SU-DHL-6 (cell line): ENCODE measurements around the gene CEP170B.
"Not testable (repeated sequence)": the region's sequence is repeated elsewhere in the genome, so short reads cannot be mapped to it uniquely, and the experiment has no call there.

Source experiments
- EZH2phosphoT487 ChIP-seq: fragments of 200-600 bp; sonication (generic), shearing (Covaris generic); conservative IDR thresholded peaks from 2 replicates; pipeline ENCODE4 v1.6.1; 2018; ENCODE audit warnings: mild to moderate bottlenecking, antibody characterized with exemption, low read length, moderate library complexity, mixed read lengths
- TF ChIP-seq, protein P1 (sequence below): fragments of 200-600 bp; sonication (generic); IDR thresholded peaks from one replicate; pipeline ENCODE4 v1.5.1; 2017; ENCODE audit warnings: antibody characterized with exemption, mild to moderate bottlenecking, low read length, moderate library complexity; ENCODE audit not compliant: insufficient read depth, poor library complexity, severe bottlenecking

DNA sequence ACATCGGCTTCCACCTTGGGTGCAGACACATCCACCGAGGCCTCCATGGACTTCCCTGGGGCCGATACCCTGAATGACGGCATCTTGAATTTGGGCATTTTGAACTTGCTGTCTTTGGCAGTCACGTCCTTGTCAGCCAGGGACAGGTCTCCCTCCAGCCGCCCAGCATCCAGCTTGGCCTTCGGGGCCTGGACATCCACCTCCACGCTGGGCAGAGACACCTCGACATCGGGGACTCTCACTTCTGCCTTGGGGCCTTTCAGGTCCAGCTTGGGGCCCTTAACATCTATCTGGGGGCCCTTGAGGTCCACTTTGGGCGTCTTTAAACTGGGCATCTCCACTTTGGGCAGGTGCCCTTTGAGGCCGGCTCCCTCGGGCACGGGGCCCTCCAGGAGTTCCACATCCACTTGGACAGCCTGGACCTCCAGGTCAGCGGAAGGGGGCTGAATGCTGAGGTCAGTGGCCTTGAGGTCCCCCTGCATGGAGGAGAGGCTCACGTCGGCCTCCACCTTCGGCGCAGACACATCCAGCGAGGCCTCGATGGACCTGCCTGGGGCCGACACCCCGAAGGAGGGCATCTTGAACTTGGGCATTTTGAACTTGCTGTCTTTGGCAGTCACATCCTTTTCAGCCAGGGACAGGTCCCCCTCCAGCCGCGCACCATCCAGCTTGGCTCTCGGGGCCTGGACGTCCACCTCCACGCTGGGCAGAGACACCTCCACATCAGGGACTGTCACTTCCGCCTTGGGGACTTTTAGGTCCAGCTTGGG lies 79.6 kb downstream of the CEP170B start:
- TF ChIP-seq, protein P1, sequence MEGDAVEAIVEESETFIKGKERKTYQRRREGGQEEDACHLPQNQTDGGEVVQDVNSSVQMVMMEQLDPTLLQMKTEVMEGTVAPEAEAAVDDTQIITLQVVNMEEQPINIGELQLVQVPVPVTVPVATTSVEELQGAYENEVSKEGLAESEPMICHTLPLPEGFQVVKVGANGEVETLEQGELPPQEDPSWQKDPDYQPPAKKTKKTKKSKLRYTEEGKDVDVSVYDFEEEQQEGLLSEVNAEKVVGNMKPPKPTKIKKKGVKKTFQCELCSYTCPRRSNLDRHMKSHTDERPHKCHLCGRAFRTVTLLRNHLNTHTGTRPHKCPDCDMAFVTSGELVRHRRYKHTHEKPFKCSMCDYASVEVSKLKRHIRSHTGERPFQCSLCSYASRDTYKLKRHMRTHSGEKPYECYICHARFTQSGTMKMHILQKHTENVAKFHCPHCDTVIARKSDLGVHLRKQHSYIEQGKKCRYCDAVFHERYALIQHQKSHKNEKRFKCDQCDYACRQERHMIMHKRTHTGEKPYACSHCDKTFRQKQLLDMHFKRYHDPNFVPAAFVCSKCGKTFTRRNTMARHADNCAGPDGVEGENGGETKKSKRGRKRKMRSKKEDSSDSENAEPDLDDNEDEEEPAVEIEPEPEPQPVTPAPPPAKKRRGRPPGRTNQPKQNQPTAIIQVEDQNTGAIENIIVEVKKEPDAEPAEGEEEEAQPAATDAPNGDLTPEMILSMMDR, result not testable (repeated sequence)
- TF ChIP-seq EZH2phosphoT487, result not testable (repeated sequence)
